GM10847 (cell line): ENCODE data around the gene SLC13A2.

Experiments used
- POLR2A ChIP-seq: IDR thresholded peaks from 2 replicates; pipeline ENCODE4 v1.6.1; 2011; ENCODE audit not compliant: insufficient read length; ENCODE audit errors: extremely low read depth

The SLC13A2 gene

GRCh38 chr17:28532050-28532960 lies 58.9 kb downstream of the SLC13A2 start:
- TF ChIP-seq POLR2A = no peak

- no peak for TF ChIP-seq POLR2A
These were observed 59.8 kb downstream of the SLC13A2 start for GRCh38 chr17:28533091-28533807.

- no peak for TF ChIP-seq POLR2A
These were observed 61.4 kb downstream of the SLC13A2 start for GRCh38 chr17:28534740-28535375.

GRCh38 chr17:28536532-28537218 lies 63.2 kb downstream of the SLC13A2 start:
- TF ChIP-seq POLR2A = no peak

GRCh38 chr17:28537219-28537610 lies 63.8 kb downstream of the SLC13A2 start:
- TF ChIP-seq POLR2A = no peak

- TF ChIP-seq POLR2A = no peak
These were observed 65.0 kb downstream of the SLC13A2 start for GRCh38 chr17:28538296-28538895.

GRCh38 chr17:28540231-28540630 lies 66.8 kb downstream of the SLC13A2 start:
- TF ChIP-seq POLR2A = no peak

GRCh38 chr17:28541439-28541838 lies 68.0 kb downstream of the SLC13A2 start:
- no peak for TF ChIP-seq POLR2A

- TF ChIP-seq POLR2A = no peak
These were observed 71.1 kb downstream of the SLC13A2 start for GRCh38 chr17:28544402-28545140.

GRCh38 chr17:28545141-28545503 lies 71.7 kb downstream of the SLC13A2 start:
- no peak for TF ChIP-seq POLR2A

- TF ChIP-seq POLR2A = no peak
These were observed 72.5 kb downstream of the SLC13A2 start for GRCh38 chr17:28545787-28546415.

- TF ChIP-seq POLR2A = no peak
These were observed 73.7 kb downstream of the SLC13A2 start for GRCh38 chr17:28547096-28547622.
